ENCODE measurements around the gene SAMD3. TPM values are rescaled to one million over a fixed set of nuclear protein-coding genes. Genes with fewer than 3 reads are reported as not detected.
A peak's percentile ranks its signal among the peaks of the same experiment; 100 is the strongest.

Gene SAMD3
- total and polyA plus RNA-seq, 2 of the 8 experiments (the other 6 are each of a cell fraction or from before 2014, with no cell fraction given), result 1.8 to 1.9 TPM

DNA sequence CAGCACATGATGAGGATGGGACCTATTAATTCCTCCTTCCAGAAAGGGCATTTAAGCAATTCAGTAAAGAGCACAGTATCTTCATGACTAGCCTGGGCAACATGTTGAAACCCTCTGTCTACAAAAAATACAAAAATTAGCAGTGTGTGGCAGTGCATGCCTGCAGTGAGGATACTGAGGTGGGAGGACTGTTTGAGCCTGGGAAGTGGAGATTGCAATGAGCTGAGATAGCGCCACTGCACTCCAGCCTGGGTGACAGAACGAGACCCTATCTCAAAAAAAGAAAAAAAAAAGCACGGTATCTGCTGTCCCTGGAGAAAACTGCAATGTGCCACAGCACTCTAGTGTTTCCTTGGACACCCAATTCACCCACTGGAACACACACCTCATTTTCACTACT lies 18.4 kb downstream of the SAMD3 start:
- Histone ChIP-seq H2BK20ac (ENCODE audit: low read length) (0 out of 2 replicates have a peak overlapping the region, but pooled peaks have one; percentile 77), H3K4ac (replicated peaks; ENCODE audit: insufficient read length, low read depth, low read length) (no peak overlapping the region), H3K9ac (replicated peaks in 1 of 4; ENCODE audit: extremely low read depth in 1 of 4, low read depth in 3 of 4, low read length in 3 of 4) (no peak overlapping the region), H2BK12ac (ENCODE audit: low read depth, low read length) (no peak overlapping the region), H2BK15ac (ENCODE audit: low read length) (no peak overlapping the region), H3K18ac (ENCODE audit: extremely low read depth, low read length) (no peak overlapping the region; the same call in 1 of the 2 replicates), H3K23me2 (ENCODE audit: low read depth, low read length) (no peaks in the 10 kb centered on the region; the same call in 1 of the 2 replicates), H4K91ac (replicated peaks; ENCODE audit: insufficient read length, low read length) (no peak overlapping the region), H3K79me1 (ENCODE audit: low read depth, low read length) (no peaks in the 10 kb centered on the region), H3K9me3 (ENCODE audit: insufficient read depth in 2 of 2, low read depth in 1 of 2, low read length in 1 of 2) (peaks cover 5% of the 10 kb centered on the region in 2 experiments; a peak in 2 of 4 replicates), H3K14ac (ENCODE audit: insufficient read length) (no peak overlapping the region), H3K79me2 (ENCODE audit: control insufficient read depth in 1 of 2, insufficient read depth in 2 of 2, low read length in 2 of 2) (no peaks in the 10 kb centered on the region), H3K4me2 (ENCODE audit: insufficient read depth in 1 of 2, low read depth in 2 of 2, low read length in 2 of 2) (no peak overlapping the region), H3K23ac (ENCODE audit: insufficient read length) (no peak overlapping the region), H2BK5ac (ENCODE audit: low read depth, low read length) (0 out of 2 replicates have a peak overlapping the region, but pooled peaks have one; percentile 38), H3K36me3 (ENCODE audit: control insufficient read depth in 2 of 4, insufficient read depth in 4 of 4, low read length in 3 of 4) (peaks cover 0 to 5% (median 0%) of the 10 kb centered on the region in 4 experiments; a peak in 2 of 8 replicates), H3K56ac (replicated peaks; ENCODE audit: insufficient read length, low read depth, low read length) (no peak overlapping the region), H3K27ac (ENCODE audit: low read depth, low read length) (no peak overlapping the region), H4K5ac (ENCODE audit: insufficient read length, low read depth, low read length) (no peak overlapping the region), H3K4me1 (replicated peaks in 1 of 4; ENCODE audit: control insufficient read depth in 3 of 4, insufficient read depth in 4 of 4, low read length in 3 of 4) (peaks cover 2 to 11% (median 7%) of the 10 kb centered on the region in 4 experiments; a peak in 4 of 7 replicates), H3K4me3 (ENCODE audit: extremely low read depth in 1 of 4, insufficient read depth in 2 of 4, low read depth in 3 of 4, low read length in 4 of 4) (no peak overlapping the region), H4K20me1 (replicated peaks in 1 of 2; ENCODE audit: control insufficient read depth in 1 of 2, insufficient read depth in 2 of 2, low read length in 2 of 2) (no peaks in the 10 kb centered on the region), H3K27me3 (replicated peaks in 1 of 4; ENCODE audit: control insufficient read depth in 3 of 4, extremely low read depth in 1 of 4, insufficient read depth in 3 of 4, low read length in 3 of 4) (no peaks in the 10 kb centered on the region), H2AFZ (ENCODE audit: low read length) (no peak overlapping the region), H2AK5ac (ENCODE audit: low read depth, low read length) (no peak overlapping the region), H4K8ac (ENCODE audit: extremely low read depth, insufficient read depth, low read length) (no peak overlapping the region), H2BK120ac (replicated peaks; ENCODE audit: low read depth, low read length) (no peak overlapping the region)
- no peak for TF ChIP-seq RFX5 (IDR thresholded peaks at IDR 0.05; ENCODE audit: borderline replicate concordance, low read depth, low read length)
- no peak for TF ChIP-seq EGR1 (IDR thresholded peaks at IDR 0.05; ENCODE audit: borderline replicate concordance, low read depth, low read length)
- no peak for FAIRE-seq
- ChIA-PET CTCF (ENCODE audit: partially characterized antibody) (interaction anchor here (0.7 to 1.6 kb wide), 3 partner anchors 9 to 845 kb away, joined by 3 to 5 read pairs (median 5); no protein-coding TSS in a partner anchor), POLR2A (ENCODE audit: partially characterized antibody) (no interaction called here)
- 59% methylated on average over 2 of the region's 3 CpGs; no CpG with 5 or more reads in 1 of the 2 experiments for WGBS, 2 experiments (ENCODE audit: extremely low coverage in 1 of 2, insufficient coverage in 1 of 2, insufficient read length in 1 of 2, insufficient replicate concordance in 2 of 2, low coverage in 1 of 2, low lambda C conversion rate in 2 of 2, missing lambda C conversion rate in 1 of 2)
- no peak for DNase-seq (ENCODE audit: low read depth in 1 of 2, low spot score in 2 of 2)

Measured in H1 (cell line).